ENCODE data around the gene ANKH.
"Not testable (repeated sequence)": the region's sequence is repeated elsewhere in the genome, so short reads cannot be mapped to it uniquely, and the experiment has no call there.

ANKH gene

DNA sequence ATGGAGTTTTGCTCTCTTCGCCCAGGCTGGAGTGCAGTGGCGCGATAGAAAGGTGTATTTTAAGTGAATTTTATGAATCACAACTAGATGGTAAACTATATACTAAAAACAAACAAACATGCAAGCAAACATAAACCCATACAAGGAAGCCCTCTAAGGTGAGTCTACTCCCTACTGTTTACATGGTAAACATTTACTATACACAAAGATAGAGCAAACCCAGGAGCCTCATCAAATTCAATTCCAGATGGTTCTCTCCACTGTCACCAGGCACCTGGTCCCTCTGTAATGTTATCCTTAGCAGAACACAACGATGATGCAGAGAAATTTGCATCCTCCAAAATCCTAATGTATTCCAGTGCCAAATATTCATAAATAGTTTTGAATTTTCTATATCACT is 17.9 kb downstream of the ANKH start:
- DNase-seq, result no peak

DNA sequence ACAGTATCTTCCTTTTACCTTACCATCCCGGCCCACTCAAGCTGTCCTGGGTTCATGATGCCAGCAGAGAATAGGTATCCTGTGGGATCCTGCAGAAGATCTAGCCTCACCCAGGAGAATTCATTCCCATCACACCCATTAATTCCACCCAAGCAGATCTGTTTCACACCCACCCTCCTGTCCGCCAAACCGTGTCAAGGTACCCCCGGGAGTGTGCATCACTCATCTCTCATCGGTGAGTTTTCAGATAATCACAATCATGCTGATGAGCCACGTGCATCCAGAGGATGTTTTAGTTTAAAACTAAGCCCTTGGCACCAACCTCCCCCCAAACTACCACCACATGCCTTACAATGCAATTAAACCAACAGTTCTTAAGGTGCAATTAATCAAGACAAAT is 18.8 kb downstream of the ANKH start:
- no peak for DNase-seq

DNA sequence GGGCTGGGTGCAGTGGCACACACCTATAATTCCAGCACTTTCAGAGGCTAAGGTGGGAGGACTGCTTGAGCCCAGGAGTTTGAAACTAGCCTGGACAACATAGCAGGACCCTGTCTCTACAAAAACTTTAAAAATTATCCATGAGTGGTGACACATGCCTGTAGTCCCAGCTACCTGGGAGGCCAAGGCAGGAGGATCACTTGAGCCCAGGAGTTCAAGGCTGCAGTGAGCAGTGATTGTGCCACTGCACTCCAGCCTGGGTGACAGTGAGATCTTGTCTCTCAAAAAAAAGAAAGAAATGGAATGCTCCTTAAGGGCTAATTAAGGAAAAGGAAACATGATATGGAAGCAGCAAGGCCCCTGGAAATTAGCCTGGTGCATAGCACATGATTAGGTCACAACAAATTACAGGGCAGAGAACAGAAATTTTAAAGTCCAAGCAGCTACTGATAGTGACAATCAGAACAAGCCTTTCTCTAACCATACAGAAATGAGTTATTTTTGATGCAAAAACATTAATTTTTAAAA is 19.5 kb downstream of the ANKH start:
- no peak for DNase-seq

DNA sequence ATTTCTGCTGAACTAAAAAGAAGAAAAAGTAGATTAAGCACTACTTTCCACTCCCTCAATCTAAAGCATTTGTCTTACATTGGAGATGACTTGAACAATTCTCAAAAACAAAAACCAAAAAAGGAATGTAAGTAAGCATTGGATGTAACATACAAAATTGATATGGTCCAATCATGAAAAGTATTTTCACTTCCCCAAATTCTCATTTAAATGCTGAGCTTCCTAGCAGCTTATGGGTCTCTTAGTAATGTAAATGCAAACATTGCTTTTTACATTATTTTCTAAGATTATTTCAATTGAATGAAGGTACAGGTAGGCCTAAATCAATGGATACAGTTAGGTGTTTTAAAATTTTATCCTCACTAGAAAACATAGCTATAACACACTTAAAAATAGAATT is 20.0 kb downstream of the ANKH start:
- no peak for DNase-seq

DNA sequence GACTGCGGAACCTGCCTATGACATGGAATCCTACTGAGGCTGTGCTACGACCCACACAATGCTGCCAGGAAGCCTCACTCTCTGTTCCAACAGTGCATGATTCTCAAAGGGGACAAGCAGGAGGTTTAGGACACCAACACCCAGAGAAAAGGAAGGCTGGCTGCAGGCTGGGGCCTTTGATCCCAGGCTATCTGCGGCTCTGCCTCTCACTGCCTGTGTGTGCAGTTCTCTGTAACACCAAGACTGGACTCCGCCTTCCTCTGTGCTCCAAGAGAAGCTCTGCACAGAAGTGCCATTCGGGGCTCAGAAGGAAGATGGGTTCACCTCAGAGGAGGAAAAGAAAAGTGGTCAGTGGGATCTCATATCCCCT is 20.5 kb downstream of the ANKH start:
- no peak for DNase-seq

DNA sequence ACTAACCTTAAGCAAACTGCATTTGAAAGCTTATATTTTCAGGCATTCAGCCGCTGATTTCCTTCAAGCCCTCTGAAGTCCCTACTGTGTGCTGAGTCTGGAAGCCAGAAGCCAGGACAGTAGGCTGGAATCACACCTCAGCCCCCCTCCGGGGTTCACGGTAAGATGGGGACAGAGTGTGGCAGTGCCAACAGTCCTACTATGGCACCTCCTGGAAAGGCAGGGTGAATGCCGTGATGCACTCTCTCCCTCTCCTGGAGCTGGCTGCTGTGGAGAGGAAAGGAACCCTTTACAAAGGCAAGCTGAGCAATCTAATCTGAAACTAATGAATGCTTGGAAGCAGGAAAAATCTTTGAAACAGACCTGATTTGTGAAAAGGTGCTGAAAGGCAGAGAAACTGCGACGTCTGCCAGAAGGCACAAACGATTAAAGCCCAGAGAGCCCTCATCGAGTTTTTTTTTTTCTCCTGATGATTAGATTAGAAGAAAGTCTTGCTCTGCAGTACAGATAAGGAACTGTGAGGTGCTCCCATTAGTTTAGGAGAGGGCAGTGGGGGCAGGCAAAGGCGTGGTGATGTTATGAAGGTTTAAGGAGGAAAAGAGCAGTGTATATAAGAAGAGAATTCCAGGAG is 21.0 kb downstream of the ANKH start:
- no peak for DNase-seq

DNA sequence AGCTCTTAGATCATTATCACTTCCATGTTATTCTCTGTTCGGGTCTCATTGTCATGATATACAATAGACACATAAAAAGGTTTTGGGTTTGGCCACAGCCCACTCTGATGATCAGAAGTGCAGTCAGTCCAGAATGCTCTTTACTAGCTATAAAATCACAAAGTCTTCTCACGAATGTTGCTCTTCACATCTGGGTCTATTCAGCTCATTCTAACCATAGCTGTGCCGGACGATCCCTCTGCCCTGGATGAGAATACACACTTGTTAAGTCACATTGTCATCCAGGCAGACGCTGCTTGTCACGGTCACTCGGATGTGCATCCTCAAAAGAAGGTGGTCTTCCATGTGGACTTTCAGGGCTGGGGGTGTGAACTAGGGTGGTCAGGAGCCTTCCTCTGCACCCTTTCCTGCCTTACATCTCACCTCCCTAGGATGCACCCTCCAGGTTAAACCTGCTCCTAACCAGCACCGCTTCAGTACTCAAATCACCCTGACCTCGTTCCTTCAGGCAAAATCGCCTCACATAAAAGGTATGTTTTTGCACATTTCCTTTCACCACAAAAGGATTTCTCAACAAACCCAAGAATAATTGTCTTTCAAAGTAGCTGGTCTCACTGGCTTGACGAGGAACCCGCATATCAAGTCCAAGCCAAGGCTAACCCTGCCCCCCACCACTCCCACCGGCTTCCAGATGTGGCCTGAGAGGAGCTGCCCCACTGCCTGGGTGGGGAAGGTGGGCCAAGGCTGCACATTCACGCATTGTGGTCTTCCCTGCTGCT is 21.9 kb downstream of the ANKH start:
- DNase-seq, result no peak

DNA sequence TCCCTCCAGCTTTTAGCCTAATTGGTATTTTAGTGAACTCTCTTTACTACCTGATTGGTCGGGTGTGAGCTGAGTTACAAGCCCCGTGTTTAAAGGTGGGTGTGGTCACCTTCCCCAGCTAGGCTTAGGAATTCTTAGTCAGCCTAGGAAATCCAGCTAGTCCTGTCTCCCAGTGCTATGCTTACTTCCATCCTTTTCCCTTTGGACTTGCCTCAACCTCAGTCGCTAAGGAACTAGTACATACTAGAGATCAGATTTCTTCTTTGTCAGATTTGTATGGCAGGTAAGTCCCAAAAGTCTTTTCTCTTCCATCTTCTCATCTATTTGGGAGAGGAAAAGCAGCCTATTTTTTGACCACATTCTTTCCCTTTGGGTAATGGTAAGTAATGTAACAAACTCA is 22.6 kb downstream of the ANKH start:
- DNase-seq, result not testable (repeated sequence)

DNA sequence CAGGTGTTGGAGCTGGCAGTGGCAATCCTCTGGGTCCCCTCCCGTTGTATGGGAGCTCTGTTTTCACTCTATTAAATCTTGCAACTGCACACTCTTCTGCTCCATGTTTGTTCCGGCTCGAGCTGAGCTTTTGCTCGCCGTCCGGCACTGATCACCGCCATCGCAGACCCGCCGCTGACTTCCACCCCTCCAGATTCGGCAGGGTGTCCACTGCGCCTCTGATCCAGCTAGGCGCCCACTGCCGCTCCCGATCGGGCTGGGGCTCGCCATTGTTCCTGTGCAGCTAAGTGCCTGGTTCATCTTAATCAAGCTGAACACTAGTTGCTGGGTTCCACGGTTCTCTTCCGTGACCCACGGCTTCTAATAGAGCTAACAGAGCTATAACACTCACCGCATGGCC is 23.2 kb downstream of the ANKH start:
- DNase-seq, result no peak

DNA sequence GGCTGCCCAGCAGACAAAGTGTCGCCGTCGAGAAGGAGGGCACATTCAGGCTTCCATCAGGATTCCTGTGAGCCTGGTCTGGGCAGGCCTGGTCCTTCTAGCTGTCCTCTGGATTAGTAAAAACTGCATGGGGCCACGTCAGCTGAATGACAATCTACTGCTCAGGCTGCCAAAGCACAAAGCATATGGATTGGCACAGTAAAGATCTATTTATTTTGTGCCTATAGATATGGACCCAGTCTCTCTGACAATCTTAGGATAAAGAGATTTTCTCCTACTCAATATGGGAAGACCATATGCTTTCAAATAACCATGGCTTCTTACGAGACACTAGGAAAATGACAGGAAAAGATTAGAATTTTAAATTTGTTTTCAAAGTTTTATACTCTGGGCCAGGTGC is 24.1 kb downstream of the ANKH start:
- no peak for DNase-seq

DNA sequence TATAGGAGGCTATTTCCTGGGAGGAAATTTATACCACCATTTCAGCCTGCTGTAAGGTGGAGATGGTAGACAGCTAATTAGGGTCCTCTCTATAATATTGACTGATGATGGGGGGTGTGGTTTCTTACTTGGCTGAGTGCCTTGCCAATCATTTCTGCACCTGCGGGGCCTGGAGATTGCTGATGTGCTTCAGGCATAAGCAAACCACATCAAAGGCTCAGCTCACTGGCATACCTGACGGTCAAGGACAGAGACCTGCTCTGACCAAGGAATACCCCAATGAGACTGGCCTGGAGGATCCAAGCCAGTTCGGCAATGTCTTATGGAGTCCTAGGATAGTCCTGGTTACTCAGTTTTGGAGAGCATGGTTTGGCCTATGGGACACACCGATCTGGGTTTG is 29.5 kb downstream of the ANKH start:
- DNase-seq, result no peak

DNA sequence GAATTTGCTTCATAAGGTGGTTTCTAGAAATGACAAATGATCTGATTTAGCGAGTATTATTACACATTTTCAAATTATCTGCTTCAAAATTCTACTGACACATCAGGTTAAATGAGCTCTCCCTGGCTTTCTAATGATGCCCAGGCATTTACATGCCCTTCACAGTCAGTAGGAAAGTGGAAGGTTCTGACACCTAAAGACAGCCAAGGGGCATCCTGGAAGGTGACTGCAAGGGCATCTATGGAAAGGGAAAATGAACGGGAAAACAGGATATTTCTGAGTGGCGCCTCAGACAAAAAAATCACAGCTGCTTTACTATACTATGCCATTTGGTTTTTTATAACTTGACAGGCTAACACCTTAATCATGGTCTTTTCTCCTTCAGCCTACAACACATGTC is 31.0 kb downstream of the ANKH start:
- no peak for DNase-seq

DNA sequence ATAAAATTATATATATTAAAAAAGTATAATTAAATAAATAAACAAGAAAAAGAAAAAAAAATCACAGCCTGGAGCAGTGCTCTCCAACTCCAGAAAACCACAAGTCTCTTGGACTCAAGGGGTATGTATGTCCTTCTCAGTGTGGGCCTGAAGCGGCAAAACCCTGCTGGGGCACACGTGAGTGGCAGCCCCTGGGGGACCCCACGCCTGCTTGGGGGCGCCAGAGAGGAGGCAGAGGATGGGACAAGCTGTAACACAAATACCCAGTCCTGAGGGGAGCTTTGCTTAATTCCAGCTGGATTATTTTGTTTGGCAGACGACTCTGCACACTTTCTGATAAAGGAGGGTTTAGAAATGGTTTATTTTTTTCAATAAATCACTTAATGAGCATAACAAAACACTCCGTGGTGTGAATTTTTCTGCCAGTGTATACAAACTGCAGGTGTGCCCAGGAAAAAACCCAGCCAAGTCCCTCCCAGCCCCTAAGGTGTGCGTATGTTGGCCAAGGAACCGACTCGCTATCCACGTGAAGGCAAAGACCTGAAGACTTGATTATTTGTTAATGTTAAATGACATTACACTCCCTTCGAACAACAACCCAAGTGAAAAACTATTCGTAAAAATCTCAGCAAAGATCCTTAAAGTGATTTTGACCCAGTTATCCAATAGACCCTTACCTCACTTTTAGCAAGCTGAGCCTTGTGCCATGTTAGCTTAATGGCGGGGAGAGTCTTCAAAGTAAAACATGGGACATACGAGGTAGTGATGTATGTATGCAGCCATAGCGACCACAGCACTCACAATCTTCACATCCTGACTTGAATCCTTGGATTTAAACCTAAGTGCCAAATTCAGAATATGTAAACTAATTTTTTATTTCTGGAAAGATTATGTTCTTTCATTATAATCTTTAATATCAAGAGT is 32.9 kb downstream of the ANKH start:
- DNase-seq, result no peak

DNA sequence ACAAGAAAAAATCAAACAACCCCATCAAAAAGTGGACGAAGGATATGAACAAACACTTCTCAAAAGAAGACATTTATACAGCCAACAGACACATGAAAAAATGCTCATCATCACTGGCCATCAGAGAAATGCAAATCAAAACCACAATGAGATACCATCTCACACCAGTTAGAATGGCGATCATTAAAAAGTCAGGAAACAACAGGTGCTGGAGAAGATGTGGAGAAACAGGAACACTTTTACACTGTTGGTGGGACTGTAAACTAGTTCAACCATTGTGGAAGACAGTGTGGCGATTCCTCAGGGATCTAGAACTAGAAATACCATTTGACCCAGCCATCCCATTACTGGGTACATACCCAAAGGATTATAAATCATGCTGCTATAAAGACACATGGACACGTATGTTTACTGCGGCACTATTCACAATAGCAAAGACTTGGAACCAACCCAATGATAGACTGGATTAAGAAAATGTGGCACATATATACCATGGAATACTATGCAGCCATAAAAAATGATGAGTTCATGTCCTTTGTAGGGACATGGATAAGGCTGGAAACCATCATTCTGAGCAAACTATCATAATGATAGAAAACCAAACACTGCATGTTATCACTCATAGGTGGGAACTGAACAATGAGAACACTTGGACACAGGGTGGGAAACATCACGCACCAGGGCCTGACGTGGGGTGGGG is 34.0 kb downstream of the ANKH start:
- DNase-seq, result not testable (repeated sequence)

DNA sequence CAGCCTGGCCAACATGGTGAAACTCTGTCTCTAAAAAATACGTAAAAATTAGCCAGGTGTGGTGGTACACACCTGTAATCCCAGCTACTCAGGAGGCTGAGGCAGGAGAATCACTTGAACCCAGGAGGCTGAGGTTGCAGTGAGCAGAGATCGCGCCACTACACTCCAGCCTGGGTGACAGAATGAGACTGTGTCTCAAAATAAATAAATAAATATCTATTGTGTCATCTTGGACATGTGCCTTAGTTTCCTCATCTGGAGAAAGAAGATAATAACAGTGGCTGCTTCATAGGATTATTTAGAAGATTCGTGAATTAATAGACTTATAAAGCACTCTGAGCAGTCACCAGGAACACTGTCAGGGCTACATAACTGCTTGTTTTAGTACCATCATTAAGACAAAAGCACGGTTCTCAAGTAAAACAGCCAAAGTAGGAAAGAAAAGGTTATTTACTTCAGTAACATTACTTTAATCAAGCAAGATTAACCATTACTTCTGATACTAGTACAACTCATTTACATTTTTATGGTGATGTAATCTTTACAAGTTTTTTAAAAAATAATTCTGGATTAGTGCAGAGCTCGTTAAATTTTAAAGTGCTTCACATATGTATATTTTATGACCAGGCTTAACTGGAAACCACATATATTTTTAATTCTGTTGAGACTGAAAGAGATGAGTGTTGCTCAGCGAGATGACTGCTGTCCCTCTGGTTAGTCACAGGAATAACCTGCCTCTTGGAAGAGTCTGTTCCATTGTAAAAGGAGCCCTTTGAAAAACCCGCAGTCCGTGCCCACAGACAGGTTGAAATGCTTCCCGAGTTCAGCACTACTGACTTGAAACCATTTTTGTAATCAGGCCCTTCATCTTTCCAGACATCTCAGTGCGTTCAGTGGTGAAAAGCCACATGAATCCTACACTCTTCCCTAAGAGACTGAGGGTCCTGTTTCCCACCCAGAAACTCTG is 36.7 kb downstream of the ANKH start:
- no peak for DNase-seq

DNA sequence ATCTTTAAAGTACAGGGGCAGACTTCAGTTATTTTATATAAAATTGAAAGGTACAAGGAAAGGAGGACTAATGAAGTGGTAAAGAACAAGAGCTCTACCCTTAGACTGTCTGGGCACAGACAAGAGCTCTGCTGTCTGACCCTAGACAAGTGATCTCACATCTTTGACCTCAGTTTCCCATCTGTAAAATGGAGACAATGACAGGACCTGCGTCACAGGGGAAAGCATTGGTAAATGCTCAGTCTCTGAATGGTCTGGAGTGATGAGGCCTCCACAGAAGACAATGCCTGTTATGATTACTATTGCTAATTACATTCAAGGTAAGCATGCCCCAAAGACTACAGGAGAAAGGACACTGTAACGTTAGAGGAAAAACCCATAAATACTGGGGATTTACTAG is 37.5 kb downstream of the ANKH start:
- DNase-seq, result no peak

DNA sequence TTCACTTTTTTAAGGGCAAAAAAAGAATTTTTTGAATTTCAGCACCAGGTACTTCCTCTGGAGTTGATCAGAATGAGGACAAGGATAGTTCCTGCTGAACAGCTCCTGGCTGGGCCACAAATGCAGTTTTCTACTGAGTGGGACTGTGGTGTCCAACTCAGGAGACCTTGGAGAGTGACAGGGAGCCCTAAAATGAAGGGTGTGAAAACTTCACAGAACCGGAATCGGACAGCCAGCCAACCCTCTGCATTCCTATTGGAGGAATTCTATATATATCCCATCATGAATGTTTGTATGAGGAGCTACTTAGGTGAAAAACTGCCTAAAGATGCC is 40.6 kb downstream of the ANKH start:
- no peak for DNase-seq

DNA sequence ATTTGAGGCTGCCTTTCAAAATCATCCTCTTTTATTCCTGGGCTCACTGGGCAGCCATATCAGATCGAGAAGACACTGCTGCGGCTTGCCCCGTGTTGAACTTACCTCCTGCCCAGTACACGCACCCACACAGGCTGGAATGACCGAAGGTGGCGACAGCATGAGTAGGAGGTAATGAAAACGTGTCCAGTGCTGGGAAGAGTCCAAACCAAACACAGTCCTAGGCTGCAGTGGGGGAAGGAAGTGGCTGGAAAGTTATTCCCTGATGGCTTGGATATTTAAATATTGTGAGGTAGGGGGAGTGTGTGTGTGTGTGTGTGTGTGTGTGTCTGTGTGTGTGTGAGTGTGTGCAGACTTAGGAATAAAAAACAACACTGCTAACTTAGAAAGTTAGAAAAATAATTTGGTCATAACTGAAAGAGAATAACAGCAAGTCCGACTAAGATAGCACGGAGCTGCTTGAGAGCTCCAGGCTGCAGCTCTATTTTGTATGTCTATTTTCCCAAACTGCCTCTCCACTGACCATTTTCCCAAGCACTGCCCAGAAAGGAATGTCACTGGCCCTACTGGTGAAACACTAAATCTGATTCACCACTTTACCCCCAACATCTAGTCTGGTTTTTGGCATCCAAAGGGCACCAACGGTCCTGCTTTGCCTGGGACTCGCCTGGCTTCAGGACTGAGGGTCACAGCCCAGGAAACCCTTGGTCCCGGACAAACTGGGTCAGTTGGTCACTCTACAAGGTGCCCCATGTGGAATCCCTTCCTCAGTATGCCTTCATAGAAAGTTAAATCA is 41.2 kb downstream of the ANKH start:
- no peak for DNase-seq

DNA sequence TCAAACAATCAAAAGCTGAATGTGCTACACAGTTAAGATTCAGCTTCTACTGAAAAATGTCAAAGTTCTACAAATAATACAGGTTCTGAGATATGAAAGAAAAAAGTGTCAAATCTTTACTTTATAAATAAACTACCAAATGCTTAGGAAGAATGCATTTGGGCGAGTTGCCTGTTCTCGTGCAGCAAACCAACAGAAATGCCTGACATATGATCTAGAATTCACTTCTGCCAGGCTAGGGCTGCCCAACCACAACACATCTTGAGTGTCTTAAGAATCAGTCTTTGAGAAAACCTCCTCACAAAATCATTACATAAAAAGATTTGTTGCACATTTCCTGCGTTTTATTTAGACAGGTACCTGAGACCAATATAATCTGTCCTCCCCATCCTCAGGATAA is 42.2 kb downstream of the ANKH start:
- no peak for DNase-seq

DNA sequence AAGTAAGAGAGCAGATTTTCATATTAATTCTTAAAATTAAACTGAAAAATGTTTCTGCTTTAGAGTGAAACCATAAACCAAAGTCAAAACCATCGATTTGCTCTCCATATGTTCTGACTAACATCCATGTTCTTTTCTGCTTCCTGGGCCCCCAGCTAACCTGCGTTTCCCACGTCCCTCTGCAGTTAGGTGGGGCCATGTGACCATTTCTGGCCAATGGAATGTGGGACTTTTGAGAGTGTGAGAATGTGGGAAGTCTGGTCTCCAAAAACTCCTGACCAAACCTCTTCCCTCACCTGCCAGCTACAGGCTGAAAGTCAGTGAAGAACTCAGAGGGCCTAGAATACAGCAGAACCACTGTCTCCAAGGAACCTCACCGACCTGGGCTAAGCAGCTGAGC is 44.9 kb downstream of the ANKH start:
- DNase-seq, result no peak

DNA sequence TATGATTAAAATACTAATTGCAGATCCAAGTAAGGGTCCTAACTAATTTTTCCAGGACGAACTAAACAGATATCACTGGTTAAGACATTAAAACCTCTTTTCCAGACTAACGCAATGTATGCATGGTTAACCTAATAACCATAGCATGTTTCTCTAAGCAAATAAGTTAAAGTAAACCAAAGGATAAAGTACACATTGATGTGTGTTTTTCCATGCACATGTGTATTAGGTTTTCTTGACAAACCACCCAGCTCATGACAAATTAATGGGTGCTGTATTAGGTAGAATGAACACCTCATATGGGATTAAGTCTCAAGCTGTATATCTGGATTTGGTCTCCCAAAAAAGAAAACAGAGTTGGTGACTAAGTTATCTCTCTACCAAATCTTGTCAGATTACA is 45.6 kb downstream of the ANKH start:
- DNase-seq, result no peak
